ENCODE measurements around the gene DELE1. TPM values are rescaled to one million over a fixed set of nuclear protein-coding genes. Genes with fewer than 3 reads are reported as not detected.

DELE1 gene
- total RNA-seq, 3 donors from 2014 or later = 77.8 to 112 (median 84.5) TPM

DNA sequence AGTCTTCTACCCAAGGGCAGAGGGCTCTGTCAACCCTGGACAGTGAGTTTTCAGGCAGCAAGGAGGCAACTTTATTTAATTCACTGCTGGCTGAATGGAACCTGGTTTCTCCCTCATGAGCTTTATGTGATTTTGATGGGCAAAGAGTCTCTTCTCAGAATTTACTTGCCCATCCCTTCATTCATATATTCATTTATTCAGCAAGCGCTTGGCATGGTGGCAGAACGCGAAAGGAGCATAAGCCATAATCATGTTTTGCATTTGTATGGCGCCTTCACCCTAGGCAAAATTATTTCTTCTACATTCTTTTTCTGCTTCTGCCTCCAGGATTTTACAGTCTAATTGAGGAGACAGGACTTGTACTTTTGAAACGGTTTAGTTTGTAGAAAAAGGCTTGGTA lies 8.0 kb downstream of the DELE1 start:
- intact Hi-C loops (cut with DNase I, micrococcal nuclease) = no loop called here
- TF ChIP-seq, protein P1, sequence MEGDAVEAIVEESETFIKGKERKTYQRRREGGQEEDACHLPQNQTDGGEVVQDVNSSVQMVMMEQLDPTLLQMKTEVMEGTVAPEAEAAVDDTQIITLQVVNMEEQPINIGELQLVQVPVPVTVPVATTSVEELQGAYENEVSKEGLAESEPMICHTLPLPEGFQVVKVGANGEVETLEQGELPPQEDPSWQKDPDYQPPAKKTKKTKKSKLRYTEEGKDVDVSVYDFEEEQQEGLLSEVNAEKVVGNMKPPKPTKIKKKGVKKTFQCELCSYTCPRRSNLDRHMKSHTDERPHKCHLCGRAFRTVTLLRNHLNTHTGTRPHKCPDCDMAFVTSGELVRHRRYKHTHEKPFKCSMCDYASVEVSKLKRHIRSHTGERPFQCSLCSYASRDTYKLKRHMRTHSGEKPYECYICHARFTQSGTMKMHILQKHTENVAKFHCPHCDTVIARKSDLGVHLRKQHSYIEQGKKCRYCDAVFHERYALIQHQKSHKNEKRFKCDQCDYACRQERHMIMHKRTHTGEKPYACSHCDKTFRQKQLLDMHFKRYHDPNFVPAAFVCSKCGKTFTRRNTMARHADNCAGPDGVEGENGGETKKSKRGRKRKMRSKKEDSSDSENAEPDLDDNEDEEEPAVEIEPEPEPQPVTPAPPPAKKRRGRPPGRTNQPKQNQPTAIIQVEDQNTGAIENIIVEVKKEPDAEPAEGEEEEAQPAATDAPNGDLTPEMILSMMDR (IDR thresholded peaks at IDR 0.05) = no peak
- ATAC-seq (no peak), DNase-seq (no peak)
- Histone ChIP-seq H3K9me3 (no peaks in the 10 kb centered on the region), H3K4me3 (no peak overlapping the region), H3K36me3 (ENCODE audit: low read depth) (peaks cover 9% of the 10 kb centered on the region), H3K4me1 (ENCODE audit: low read depth) (no peaks in the 10 kb centered on the region)

DNA sequence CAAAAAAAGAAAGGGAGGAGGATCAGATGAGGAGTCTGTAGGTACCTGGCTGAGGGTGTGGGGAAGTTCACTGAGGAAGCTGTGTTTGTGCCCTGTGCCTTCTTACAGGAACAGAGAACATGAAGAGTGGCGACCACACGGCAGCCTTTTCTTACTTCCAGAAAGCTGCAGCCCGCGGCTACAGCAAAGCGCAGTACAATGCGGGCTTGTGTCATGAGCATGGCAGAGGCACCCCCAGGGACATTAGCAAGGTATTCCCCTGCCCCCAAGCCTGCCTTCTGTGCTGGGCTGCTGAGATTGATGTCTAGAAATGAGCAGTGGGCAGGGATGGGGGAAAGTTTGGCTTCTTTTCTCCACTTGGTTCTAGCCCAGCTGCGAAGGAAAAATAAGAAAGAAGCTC lies 9.5 kb downstream of the DELE1 start:
- no peak for DNase-seq
- Histone ChIP-seq H3K9me3 (no peaks in the 10 kb centered on the region), H3K36me3 (ENCODE audit: low read depth) (peaks cover 5% of the 10 kb centered on the region), H3K4me1 (ENCODE audit: low read depth) (no peaks in the 10 kb centered on the region), H3K4me3 (no peak overlapping the region)
- intact Hi-C loops (cut with DNase I, micrococcal nuclease) = no loop called here
- TF ChIP-seq, protein P1 (IDR thresholded peaks at IDR 0.05) = no peak
- ATAC-seq = no peak

DNA sequence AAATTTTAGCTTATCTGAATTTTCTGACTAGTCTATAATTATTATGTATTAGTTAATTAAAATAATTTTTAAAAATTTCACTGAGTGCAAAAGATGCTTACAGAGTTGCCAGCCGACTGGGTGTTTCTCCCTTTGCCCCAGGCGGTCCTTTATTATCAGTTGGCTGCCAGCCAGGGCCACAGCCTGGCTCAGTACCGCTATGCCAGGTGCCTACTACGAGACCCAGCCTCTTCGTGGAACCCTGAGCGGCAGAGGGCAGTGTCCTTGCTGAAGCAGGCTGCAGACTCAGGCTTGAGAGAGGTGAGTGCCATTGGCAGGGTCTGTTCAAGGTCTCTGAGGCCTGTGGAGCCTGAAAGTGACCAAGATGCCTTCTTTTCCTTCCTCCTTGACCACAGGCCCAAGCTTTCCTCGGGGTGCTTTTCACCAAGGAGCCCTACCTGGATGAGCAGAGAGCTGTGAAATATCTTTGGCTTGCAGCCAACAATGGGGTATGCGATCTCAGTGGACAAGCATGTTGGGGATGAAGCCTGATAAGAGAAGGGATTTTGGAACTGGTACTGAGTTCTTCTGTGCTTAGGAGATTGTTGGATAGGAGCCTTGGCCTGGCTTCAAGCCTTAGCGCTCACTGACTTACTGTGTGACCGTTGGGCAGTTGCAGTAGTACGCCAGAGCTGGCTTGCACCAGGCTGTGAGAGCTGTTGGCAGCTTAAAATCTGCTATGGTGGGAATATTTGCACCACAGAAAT lies 10.6 kb downstream of the DELE1 start:
- TF ChIP-seq, protein P1 (IDR thresholded peaks at IDR 0.05) = no peak
- Histone ChIP-seq H3K4me1 (ENCODE audit: low read depth) (no peaks in the 10 kb centered on the region), H3K9me3 (no peaks in the 10 kb centered on the region), H3K4me3 (no peak overlapping the region), H3K36me3 (ENCODE audit: low read depth) (no peaks in the 10 kb centered on the region)
- DNase-seq = peak; percentile 60 to 64 (median 61)
- peak; percentile 76 for ATAC-seq
- intact Hi-C loops (cut with DNase I, micrococcal nuclease) = no loop called here

DNA sequence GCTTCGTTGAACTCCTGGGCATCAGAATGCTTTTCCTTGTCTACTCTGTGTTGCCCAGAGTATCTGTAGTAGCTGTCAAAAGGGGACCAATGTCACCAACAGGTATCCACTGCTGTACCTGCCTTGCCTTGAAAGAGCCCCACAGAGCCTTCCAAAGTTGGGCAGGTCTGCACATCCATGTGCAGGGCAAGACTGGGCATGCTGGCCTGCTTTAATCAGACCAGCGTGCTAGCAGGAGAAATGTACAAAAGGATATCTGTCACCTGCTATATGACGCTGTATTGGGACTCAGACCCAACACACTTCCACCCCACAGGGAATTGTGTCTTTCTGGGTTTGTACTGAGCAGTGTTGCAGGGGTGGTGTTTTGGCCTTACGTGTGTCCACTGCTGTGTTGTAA lies 11.9 kb downstream of the DELE1 start:
- Histone ChIP-seq H3K9me3 (no peaks in the 10 kb centered on the region), H3K4me1 (ENCODE audit: low read depth) (no peaks in the 10 kb centered on the region), H3K36me3 (ENCODE audit: low read depth) (no peaks in the 10 kb centered on the region), H3K4me3 (no peak overlapping the region)
- intact Hi-C loops (cut with DNase I, micrococcal nuclease) = no loop called here
- ATAC-seq = no peak
- DNase-seq = no peak
- TF ChIP-seq, protein P1 (IDR thresholded peaks at IDR 0.05) = no peak

DNA sequence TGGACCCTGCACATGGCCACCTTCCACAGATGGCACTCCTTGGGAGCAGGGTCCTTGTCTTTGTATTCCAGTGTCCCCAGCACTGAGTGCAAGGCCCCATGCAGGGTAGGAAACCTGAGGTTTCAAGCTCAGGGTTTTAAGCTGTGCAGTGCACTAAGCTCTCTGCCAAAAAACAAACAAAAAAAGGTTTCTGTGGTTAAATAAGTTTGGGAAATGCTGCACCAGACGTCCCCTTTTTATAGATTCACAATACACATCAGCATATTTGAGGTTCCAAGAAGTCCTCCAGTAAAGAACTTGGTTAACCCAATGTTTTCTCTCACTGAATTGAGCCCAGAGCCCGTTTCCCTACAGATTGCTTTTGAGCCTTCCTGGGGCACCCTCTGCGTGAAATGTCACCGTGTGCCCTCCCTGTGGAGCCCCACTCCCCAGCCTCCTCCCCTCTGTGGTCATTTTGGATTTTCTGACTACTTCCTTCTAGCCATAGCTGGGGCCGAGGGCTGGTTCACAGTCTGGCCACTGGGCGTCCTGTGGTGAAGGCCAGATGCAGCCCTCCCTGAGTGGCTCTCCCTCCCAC lies 17.1 kb downstream of the DELE1 start:
- intact Hi-C loops (cut with DNase I, micrococcal nuclease) = no loop called here
- peak; percentile 49 for ATAC-seq
- Histone ChIP-seq H3K36me3 (ENCODE audit: low read depth) (no peaks in the 10 kb centered on the region), H3K4me1 (ENCODE audit: low read depth) (no peaks in the 10 kb centered on the region), H3K9me3 (no peaks in the 10 kb centered on the region), H3K4me3 (no peak overlapping the region)
- TF ChIP-seq, protein P1 (IDR thresholded peaks at IDR 0.05) = no peak
- DNase-seq = no peak
